ENCODE results near the gene IKZF2. TPM values are rescaled to one million over a fixed set of nuclear protein-coding genes. Genes with fewer than 3 reads are reported as not detected.

IKZF2 gene
- total RNA-seq, 1 experiment from 2014 or later: 0.44 TPM

GRCh38 chr2:212994976-212995375, 156.4 kb downstream of the IKZF2 start:
- ChIA-PET POLR2A (no interaction called here), CTCF (no interaction called here)
- Histone ChIP-seq H3K4me3 (ENCODE audit: low read depth in 2 of 2, low read length in 2 of 2) (no peak overlapping the region), H3K27me3 (ENCODE audit: control insufficient read depth, insufficient read depth, low read length) (no peaks in the 10 kb centered on the region), H3K36me3 (ENCODE audit: control insufficient read depth, insufficient read depth, low read length) (no peaks in the 10 kb centered on the region), H3K9me3 (ENCODE audit: control insufficient read depth, insufficient read depth, low read depth, low read length) (no peaks in the 10 kb centered on the region), H3K27ac (ENCODE audit: low read length) (no peak overlapping the region), H3K4me1 (ENCODE audit: control insufficient read depth, insufficient read depth, low read length) (no peaks in the 10 kb centered on the region)
- ATAC-seq (no peak), DNase-seq (ENCODE audit: low read depth, low spot score) (no peak)
- TF ChIP-seq SIN3A (IDR thresholded peaks at IDR 0.05; ENCODE audit: borderline replicate concordance, insufficient read depth, low read depth, low read length) (no peak), TCF7L2 (IDR thresholded peaks at IDR 0.05; ENCODE audit: low read depth, low read length) (no peak), POLR2AphosphoS5 (IDR thresholded peaks at IDR 0.05; ENCODE audit: low read depth, low read length) (no peak)
- TF ChIP-seq, protein P1, sequence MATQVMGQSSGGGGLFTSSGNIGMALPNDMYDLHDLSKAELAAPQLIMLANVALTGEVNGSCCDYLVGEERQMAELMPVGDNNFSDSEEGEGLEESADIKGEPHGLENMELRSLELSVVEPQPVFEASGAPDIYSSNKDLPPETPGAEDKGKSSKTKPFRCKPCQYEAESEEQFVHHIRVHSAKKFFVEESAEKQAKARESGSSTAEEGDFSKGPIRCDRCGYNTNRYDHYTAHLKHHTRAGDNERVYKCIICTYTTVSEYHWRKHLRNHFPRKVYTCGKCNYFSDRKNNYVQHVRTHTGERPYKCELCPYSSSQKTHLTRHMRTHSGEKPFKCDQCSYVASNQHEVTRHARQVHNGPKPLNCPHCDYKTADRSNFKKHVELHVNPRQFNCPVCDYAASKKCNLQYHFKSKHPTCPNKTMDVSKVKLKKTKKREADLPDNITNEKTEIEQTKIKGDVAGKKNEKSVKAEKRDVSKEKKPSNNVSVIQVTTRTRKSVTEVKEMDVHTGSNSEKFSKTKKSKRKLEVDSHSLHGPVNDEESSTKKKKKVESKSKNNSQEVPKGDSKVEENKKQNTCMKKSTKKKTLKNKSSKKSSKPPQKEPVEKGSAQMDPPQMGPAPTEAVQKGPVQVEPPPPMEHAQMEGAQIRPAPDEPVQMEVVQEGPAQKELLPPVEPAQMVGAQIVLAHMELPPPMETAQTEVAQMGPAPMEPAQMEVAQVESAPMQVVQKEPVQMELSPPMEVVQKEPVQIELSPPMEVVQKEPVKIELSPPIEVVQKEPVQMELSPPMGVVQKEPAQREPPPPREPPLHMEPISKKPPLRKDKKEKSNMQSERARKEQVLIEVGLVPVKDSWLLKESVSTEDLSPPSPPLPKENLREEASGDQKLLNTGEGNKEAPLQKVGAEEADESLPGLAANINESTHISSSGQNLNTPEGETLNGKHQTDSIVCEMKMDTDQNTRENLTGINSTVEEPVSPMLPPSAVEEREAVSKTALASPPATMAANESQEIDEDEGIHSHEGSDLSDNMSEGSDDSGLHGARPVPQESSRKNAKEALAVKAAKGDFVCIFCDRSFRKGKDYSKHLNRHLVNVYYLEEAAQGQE (IDR thresholded peaks at IDR 0.05; ENCODE audit: insufficient read depth in 1 of 2, low read depth in 2 of 2, low read length in 1 of 2): no peak
- TF ChIP-seq, protein P2, sequence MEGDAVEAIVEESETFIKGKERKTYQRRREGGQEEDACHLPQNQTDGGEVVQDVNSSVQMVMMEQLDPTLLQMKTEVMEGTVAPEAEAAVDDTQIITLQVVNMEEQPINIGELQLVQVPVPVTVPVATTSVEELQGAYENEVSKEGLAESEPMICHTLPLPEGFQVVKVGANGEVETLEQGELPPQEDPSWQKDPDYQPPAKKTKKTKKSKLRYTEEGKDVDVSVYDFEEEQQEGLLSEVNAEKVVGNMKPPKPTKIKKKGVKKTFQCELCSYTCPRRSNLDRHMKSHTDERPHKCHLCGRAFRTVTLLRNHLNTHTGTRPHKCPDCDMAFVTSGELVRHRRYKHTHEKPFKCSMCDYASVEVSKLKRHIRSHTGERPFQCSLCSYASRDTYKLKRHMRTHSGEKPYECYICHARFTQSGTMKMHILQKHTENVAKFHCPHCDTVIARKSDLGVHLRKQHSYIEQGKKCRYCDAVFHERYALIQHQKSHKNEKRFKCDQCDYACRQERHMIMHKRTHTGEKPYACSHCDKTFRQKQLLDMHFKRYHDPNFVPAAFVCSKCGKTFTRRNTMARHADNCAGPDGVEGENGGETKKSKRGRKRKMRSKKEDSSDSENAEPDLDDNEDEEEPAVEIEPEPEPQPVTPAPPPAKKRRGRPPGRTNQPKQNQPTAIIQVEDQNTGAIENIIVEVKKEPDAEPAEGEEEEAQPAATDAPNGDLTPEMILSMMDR (IDR thresholded peaks at IDR 0.05): no peak
- in situ Hi-C loops (cut with HindIII; ENCODE audit: low pct_unique_long_range_greater_than_20kb, low sequenced_read_pairs): no loop called here
- no TSS peak for BruUV-seq (replicated peaks)
- intact Hi-C loops (cut with micrococcal nuclease; ENCODE audit: unreplicated experiment): no loop called here

DNA sequence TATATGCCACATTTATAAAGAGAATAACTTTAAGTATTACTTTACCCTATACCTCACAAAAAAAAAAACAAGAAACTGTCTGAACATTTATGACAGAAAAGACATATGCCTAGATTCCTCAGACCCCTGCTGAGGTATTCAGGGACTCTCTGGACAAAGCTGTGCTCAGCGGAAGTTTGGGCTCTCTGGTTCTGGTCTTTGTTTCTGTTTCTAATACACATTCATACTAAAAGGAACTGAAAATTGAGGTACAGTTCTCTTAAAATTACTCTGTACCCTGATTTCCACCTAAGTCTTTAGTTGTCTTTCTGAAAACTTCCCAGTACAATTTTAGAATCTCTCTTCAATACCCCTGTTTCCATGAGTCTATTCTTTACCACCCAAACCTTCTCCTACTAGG, 160.3 kb downstream of the IKZF2 start:
- H3K27me3 ChIP-seq (ENCODE audit: control insufficient read depth, insufficient read depth, low read length): no peaks in the 10 kb centered on the region
- no peak overlapping the region for H3K27ac ChIP-seq (ENCODE audit: low read length)
- BruUV-seq (replicated peaks): no TSS peak
- ChIA-PET POLR2A (interaction anchor here (0.6 kb wide), 1 partner anchor 459 kb away, joined by 3 read pairs; no protein-coding TSS in a partner anchor), CTCF (no interaction called here)
- DNase-seq (ENCODE audit: low read depth, low spot score) (no peak), ATAC-seq (no peak)
- H3K4me3 ChIP-seq (ENCODE audit: low read depth in 2 of 2, low read length in 2 of 2): no peak overlapping the region
- H3K4me1 ChIP-seq (ENCODE audit: control insufficient read depth, insufficient read depth, low read length): no peaks in the 10 kb centered on the region
- no peaks in the 10 kb centered on the region for H3K9me3 ChIP-seq (ENCODE audit: control insufficient read depth, insufficient read depth, low read depth, low read length)
- no peaks in the 10 kb centered on the region for H3K36me3 ChIP-seq (ENCODE audit: control insufficient read depth, insufficient read depth, low read length)
- in situ Hi-C loops (cut with HindIII; ENCODE audit: low pct_unique_long_range_greater_than_20kb, low sequenced_read_pairs): no loop called here
- TF ChIP-seq SIN3A (IDR thresholded peaks at IDR 0.05; ENCODE audit: borderline replicate concordance, insufficient read depth, low read depth, low read length) (no peak), TCF7L2 (IDR thresholded peaks at IDR 0.05; ENCODE audit: low read depth, low read length) (no peak), POLR2AphosphoS5 (IDR thresholded peaks at IDR 0.05; ENCODE audit: low read depth, low read length) (no peak)
- TF ChIP-seq, protein P2 (IDR thresholded peaks at IDR 0.05): no peak
- TF ChIP-seq, protein P1 (IDR thresholded peaks at IDR 0.05; ENCODE audit: insufficient read depth in 1 of 2, low read depth in 2 of 2, low read length in 1 of 2): no peak
- intact Hi-C loops (cut with micrococcal nuclease; ENCODE audit: unreplicated experiment): no loop called here
